Measurements from ENCODE around the gene MBD3.

MBD3 gene

GRCh38 chr19:1574354-1575136 lies 18.1 kb downstream of the MBD3 start:
- TF ChIP-seq CSDC2 (CRISPR knock-in tag; IDR thresholded peaks at IDR 0.05), result no peak
- TF ChIP-seq TOX (CRISPR knock-in tag; IDR thresholded peaks at IDR 0.05; ENCODE audit: borderline replicate concordance), result no peak
- no peak for TF ChIP-seq ZC3H10 (CRISPR knock-in tag; IDR thresholded peaks at IDR 0.05)
- no peak for TF ChIP-seq POU6F1 (CRISPR knock-in tag; IDR thresholded peaks at IDR 0.05; ENCODE audit: borderline replicate concordance, low read depth)
- no peak for TF ChIP-seq TSHZ2 (CRISPR knock-in tag; IDR thresholded peaks at IDR 0.05)
- no peak for TF ChIP-seq BACH2 (CRISPR knock-in tag; IDR thresholded peaks at IDR 0.05; ENCODE audit: borderline replicate concordance)
- no peak for TF ChIP-seq ZNF8 (CRISPR knock-in tag; IDR thresholded peaks at IDR 0.05)
- TF ChIP-seq ISL1 (CRISPR knock-in tag; IDR thresholded peaks at IDR 0.05), result no peak
- TF ChIP-seq ZFP30 (CRISPR knock-in tag; IDR thresholded peaks at IDR 0.05), result no peak
- no peak for TF ChIP-seq ZNF565 (CRISPR knock-in tag; conservative IDR thresholded peaks at IDR 0.05; ENCODE audit: low read depth)
- no peak for ATAC-seq

GRCh38 chr19:1572795-1573194 lies 19.9 kb downstream of the MBD3 start:
- ATAC-seq, result no peak
- TF ChIP-seq TCF4 (CRISPR knock-in tag; IDR thresholded peaks at IDR 0.05; ENCODE audit: borderline replicate concordance) (no peak), POU6F1 (CRISPR knock-in tag; IDR thresholded peaks at IDR 0.05; ENCODE audit: borderline replicate concordance, low read depth) (no peak), ISL1 (CRISPR knock-in tag; IDR thresholded peaks at IDR 0.05) (no peak), ZFP3 (CRISPR knock-in tag; IDR thresholded peaks at IDR 0.05) (no peak), SNAI2 (CRISPR knock-in tag; IDR thresholded peaks at IDR 0.05) (no peak), ZNF70 (CRISPR knock-in tag; IDR thresholded peaks at IDR 0.05) (no peak), ZFP30 (CRISPR knock-in tag; IDR thresholded peaks at IDR 0.05) (no peak), PPARA (CRISPR knock-in tag; IDR thresholded peaks at IDR 0.05; ENCODE audit: borderline replicate concordance) (no peak), GLIS3 (CRISPR knock-in tag; IDR thresholded peaks at IDR 0.05) (no peak), RARB (CRISPR knock-in tag; IDR thresholded peaks at IDR 0.05) (no peak), OSR1 (CRISPR knock-in tag; IDR thresholded peaks at IDR 0.05) (no peak), TOX (CRISPR knock-in tag; IDR thresholded peaks at IDR 0.05; ENCODE audit: borderline replicate concordance) (no peak), ZC3H10 (CRISPR knock-in tag; IDR thresholded peaks at IDR 0.05) (no peak), ZNF565 (CRISPR knock-in tag; conservative IDR thresholded peaks at IDR 0.05; ENCODE audit: low read depth) (no peak), ARNTL (CRISPR knock-in tag; IDR thresholded peaks at IDR 0.05; ENCODE audit: borderline replicate concordance, low read depth) (no peak), CSDC2 (CRISPR knock-in tag; IDR thresholded peaks at IDR 0.05) (no peak), CSRNP3 (CRISPR knock-in tag; IDR thresholded peaks at IDR 0.05) (no peak), ESRRG (CRISPR knock-in tag; IDR thresholded peaks at IDR 0.05) (no peak), TSHZ2 (CRISPR knock-in tag; IDR thresholded peaks at IDR 0.05) (no peak), PATZ1 (CRISPR knock-in tag; IDR thresholded peaks at IDR 0.05; ENCODE audit: borderline replicate concordance) (no peak)
